ENCODE measurements around the gene RBM39.

DNA sequence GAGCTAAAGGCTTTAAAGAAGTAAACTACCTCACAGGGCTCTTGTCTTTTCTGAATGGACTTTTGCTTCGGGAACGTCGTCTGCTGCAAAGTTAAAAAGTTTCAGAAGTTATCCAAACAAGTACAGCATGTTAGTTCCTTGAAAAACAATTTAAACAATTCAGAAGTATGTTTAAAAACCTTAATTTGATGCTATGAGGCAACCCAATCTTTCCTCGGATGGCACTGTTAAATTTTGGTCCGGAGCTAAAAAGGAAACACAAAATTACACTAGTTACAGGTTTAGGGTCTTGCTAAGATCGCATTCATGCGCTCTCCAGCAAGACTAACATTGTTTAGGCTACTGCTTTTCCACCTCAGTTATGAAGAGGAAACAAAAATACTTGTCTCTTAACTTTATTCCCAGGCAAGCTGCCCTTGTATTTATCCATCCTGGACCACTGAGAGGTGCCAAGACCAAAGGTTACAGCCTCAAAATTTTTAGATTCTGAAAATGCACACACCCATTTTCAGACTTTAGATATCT lies 12.7 kb downstream of the RBM39 start:
- no peak for TF ChIP-seq EZH2 (optimal IDR thresholded peaks at IDR 0.05; ENCODE audit: low read depth, low read length)
- no peak for TF ChIP-seq CTCF (IDR thresholded peaks at IDR 0.05; ENCODE audit: low read length)
- TF ChIP-seq EZH2phosphoT487 (IDR thresholded peaks at IDR 0.05; ENCODE audit: low read length): no peak
